GM19035 (cell line): ENCODE data around the gene AMFR.

Experiments
- ATAC-seq: cut with Tn5 transposase; IDR thresholded peaks from one replicate; pipeline ENCODE4 v1.9.1; 2021; ENCODE audit not compliant: unreplicated experiment

The AMFR gene

DNA sequence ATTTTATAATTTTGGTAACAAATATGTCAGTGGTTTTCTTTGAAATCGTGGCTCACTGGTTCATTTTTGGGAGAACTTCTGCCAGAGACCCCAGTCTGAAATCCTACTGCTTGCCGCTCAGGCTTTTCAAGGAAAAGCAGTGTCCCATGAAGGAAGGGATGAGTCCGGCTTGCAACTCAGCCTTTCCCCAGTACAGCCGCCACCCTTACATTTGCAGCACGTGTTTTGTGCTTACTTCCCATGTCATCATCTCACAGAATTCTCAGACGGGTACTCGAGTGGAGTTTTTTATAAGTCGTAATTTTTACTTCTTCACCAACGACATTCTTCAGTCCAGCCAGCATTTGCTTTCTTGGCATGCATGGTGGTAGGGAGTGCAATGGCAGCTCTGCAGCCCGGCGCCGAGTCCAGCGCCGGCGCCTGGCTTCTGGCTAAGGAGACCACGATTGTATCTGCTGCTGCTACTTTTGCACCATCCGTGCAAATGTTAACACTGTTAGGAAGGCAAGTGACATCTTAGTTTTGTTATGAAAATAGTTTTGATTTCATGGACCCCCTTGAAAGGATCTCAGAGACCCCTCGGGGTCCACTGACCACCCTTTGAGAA is 111.0 kb downstream of the AMFR start:
- no peak for ATAC-seq

GRCh38 chr16:56312556-56312955 is 112.8 kb downstream of the AMFR start:
- no peak for ATAC-seq

DNA sequence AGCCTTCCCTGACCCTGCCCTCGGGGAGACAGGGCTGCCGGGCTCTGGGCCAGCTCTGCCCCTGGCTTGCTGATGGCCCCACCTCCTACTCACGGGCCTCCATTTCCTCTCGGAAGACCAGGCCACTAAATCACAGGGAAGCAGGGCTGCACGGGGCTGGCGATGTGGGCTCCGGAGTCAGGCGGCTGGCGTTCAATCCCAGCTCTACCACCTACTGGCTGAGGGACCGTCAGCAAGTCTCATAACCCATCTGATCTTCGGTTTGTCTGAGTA is 113.4 kb downstream of the AMFR start:
- no peak for ATAC-seq
